Karpas-422 (cell line): ENCODE measurements around the gene TNS1. TPM values are rescaled to one million over a fixed set of nuclear protein-coding genes. Genes with fewer than 3 reads are reported as not detected.

Source experiments
- DNase-seq: peaks from one replicate; pipeline ENCODE4 v3.0.0-alpha.2; 2015
- H2AFZ ChIP-seq: fragments of 200-600 bp; sonication (generic); 2 replicates; pipeline ENCODE4 v1.6.1; 2014; ENCODE audit warnings: antibody characterized with exemption, low read length, mixed read lengths
- H3K27ac ChIP-seq: fragments of 200-600 bp; sonication (generic); 2 replicates; pipeline ENCODE4 v1.5.1; 2014; ENCODE audit warnings: mild to moderate bottlenecking, low read length, moderate library complexity
- H3K27me3 ChIP-seq: fragments of 200-600 bp; sonication (generic); 2 replicates; pipeline ENCODE4 v1.6.1; 2014; ENCODE audit warnings: low read length, mixed read lengths
- H3K36me3 ChIP-seq: fragments of 200-600 bp; sonication (generic); 2 replicates; pipeline ENCODE4 v1.6.1; 2014; ENCODE audit warnings: low read length, mixed read lengths; ENCODE audit not compliant: insufficient read depth
- H3K4me1 ChIP-seq: fragments of 200-600 bp; sonication (generic); 2 replicates; pipeline ENCODE4 v1.6.1; 2014; ENCODE audit warnings: mild to moderate bottlenecking, low read length, mixed read lengths
- H3K4me2 ChIP-seq: fragments of 200-600 bp; sonication (generic); 2 replicates; pipeline ENCODE4 v1.6.1; 2014; ENCODE audit warnings: low read length, low read depth, mild to moderate bottlenecking; ENCODE audit not compliant: poor library complexity, severe bottlenecking
- H3K4me3 ChIP-seq: fragments of 200-600 bp; sonication (generic); 2 replicates; pipeline ENCODE4 v1.5.1; 2014; ENCODE audit warnings: mild to moderate bottlenecking, antibody characterized with exemption, low read length, mixed read lengths
- H3K79me2 ChIP-seq: fragments of 200-600 bp; sonication (generic); 2 replicates; pipeline ENCODE4 v1.6.1; 2014; ENCODE audit warnings: mild to moderate bottlenecking, low read length, mixed read lengths
- H3K9ac ChIP-seq: fragments of 200-600 bp; sonication (generic); 2 replicates; pipeline ENCODE4 v1.6.0; 2014; ENCODE audit warnings: low read length
- H3K9me2 ChIP-seq: fragments of 200-600 bp; sonication (generic), shearing (Covaris generic); replicated peaks from 2 replicates; pipeline ENCODE4 v1.6.0; 2014; ENCODE audit warnings: mild to moderate bottlenecking, low read length, moderate library complexity; ENCODE audit not compliant: insufficient read depth
- H3K9me3 ChIP-seq: fragments of 300-700, 200-600 bp; sonication (generic); 2 replicates; pipeline ENCODE4 v1.6.1; 2014; ENCODE audit warnings: low read length, mixed read lengths
- H4K20me1 ChIP-seq: fragments of 200-600 bp; sonication (generic); 2 replicates; pipeline ENCODE4 v1.6.1; 2014; ENCODE audit warnings: mild to moderate bottlenecking, antibody characterized with exemption, low read length, low read depth; ENCODE audit not compliant: insufficient read depth
- total RNA-seq: library from RNA; depleted of rRNA; stranded (reverse); fragments of >200 nt; shearing (Covaris generic); gene quantifications from 2 replicates; pipeline ENCODE4 v1.2.3, GENCODE V29; 2014; ENCODE audit warnings: low replicate concordance

TNS1 gene
- total RNA-seq, 1 experiment from 2014 or later, result 1.7 TPM

GRCh38 chr2:217868911-217869334, 133.9 kb downstream of the TNS1 start:
- H3K79me2 ChIP-seq, result no peaks in the 10 kb centered on the region
- no peak overlapping the region for H3K27ac ChIP-seq
- H3K36me3 ChIP-seq, result no peaks in the 10 kb centered on the region
- no peak for DNase-seq
- no peaks in the 10 kb centered on the region for H3K27me3 ChIP-seq
- H3K4me3 ChIP-seq, result no peak overlapping the region
- H4K20me1 ChIP-seq, result no peaks in the 10 kb centered on the region
- H3K9ac ChIP-seq, result no peak overlapping the region
- H3K9me2 ChIP-seq, result no peaks in the 10 kb centered on the region
- no peaks in the 10 kb centered on the region for H3K9me3 ChIP-seq
- no peaks in the 10 kb centered on the region for H3K4me1 ChIP-seq
- H2AFZ ChIP-seq, result no peak overlapping the region
- no peak overlapping the region for H3K4me2 ChIP-seq

- Histone ChIP-seq H3K9ac (no peak overlapping the region), H4K20me1 (no peaks in the 10 kb centered on the region), H2AFZ (no peak overlapping the region), H3K4me3 (no peak overlapping the region), H3K4me1 (no peaks in the 10 kb centered on the region), H3K36me3 (no peaks in the 10 kb centered on the region), H3K27me3 (no peaks in the 10 kb centered on the region), H3K4me2 (no peak overlapping the region), H3K9me2 (no peaks in the 10 kb centered on the region), H3K9me3 (no peaks in the 10 kb centered on the region), H3K27ac (no peak overlapping the region), H3K79me2 (no peaks in the 10 kb centered on the region)
- no peak for DNase-seq
Observed at GRCh38 chr2:217868265-217868892, 134.4 kb downstream of the TNS1 start.

GRCh38 chr2:217866457-217866856, 136.3 kb downstream of the TNS1 start:
- no peaks in the 10 kb centered on the region for H3K4me1 ChIP-seq
- H3K27me3 ChIP-seq, result no peaks in the 10 kb centered on the region
- no peaks in the 10 kb centered on the region for H3K9me2 ChIP-seq
- no peaks in the 10 kb centered on the region for H3K9me3 ChIP-seq
- DNase-seq, result no peak
- H3K4me3 ChIP-seq, result no peak overlapping the region
- H2AFZ ChIP-seq, result no peak overlapping the region
- H3K4me2 ChIP-seq, result no peak overlapping the region
- H3K9ac ChIP-seq, result no peak overlapping the region
- no peaks in the 10 kb centered on the region for H4K20me1 ChIP-seq
- no peaks in the 10 kb centered on the region for H3K79me2 ChIP-seq
- no peaks in the 10 kb centered on the region for H3K36me3 ChIP-seq
- H3K27ac ChIP-seq, result no peak overlapping the region

GRCh38 chr2:217864963-217865772, 137.6 kb downstream of the TNS1 start:
- Histone ChIP-seq H3K9me3 (no peaks in the 10 kb centered on the region), H3K27me3 (no peaks in the 10 kb centered on the region), H4K20me1 (no peaks in the 10 kb centered on the region), H3K4me2 (no peak overlapping the region), H3K9me2 (no peaks in the 10 kb centered on the region), H3K4me3 (no peak overlapping the region), H3K27ac (no peak overlapping the region), H3K4me1 (no peaks in the 10 kb centered on the region), H3K79me2 (no peaks in the 10 kb centered on the region), H3K9ac (no peak overlapping the region), H2AFZ (no peak overlapping the region), H3K36me3 (no peaks in the 10 kb centered on the region)
- peak; percentile 44 for DNase-seq

- no peaks in the 10 kb centered on the region for H3K79me2 ChIP-seq
- no peak overlapping the region for H3K9ac ChIP-seq
- H3K4me2 ChIP-seq, result no peak overlapping the region
- H4K20me1 ChIP-seq, result no peaks in the 10 kb centered on the region
- no peak overlapping the region for H3K4me3 ChIP-seq
- H3K27ac ChIP-seq, result no peak overlapping the region
- H3K36me3 ChIP-seq, result no peaks in the 10 kb centered on the region
- H2AFZ ChIP-seq, result no peak overlapping the region
- no peak for DNase-seq
- H3K9me2 ChIP-seq, result no peaks in the 10 kb centered on the region
- no peaks in the 10 kb centered on the region for H3K9me3 ChIP-seq
- no peaks in the 10 kb centered on the region for H3K4me1 ChIP-seq
- no peaks in the 10 kb centered on the region for H3K27me3 ChIP-seq
Observed at GRCh38 chr2:217863883-217864282, 138.9 kb downstream of the TNS1 start.

- Histone ChIP-seq H4K20me1 (no peaks in the 10 kb centered on the region), H3K4me2 (no peak overlapping the region)
- DNase-seq, result no peak
Observed at GRCh38 chr2:217861334-217861877, 141.4 kb downstream of the TNS1 start.

GRCh38 chr2:217859926-217860325, 142.9 kb downstream of the TNS1 start:
- no peak overlapping the region for H3K9ac ChIP-seq
- H3K36me3 ChIP-seq, result no peaks in the 10 kb centered on the region
- no peaks in the 10 kb centered on the region for H3K27me3 ChIP-seq
- H3K4me1 ChIP-seq, result no peaks in the 10 kb centered on the region
- no peak overlapping the region for H3K4me2 ChIP-seq
- H3K4me3 ChIP-seq, result no peak overlapping the region
- DNase-seq, result no peak
- no peaks in the 10 kb centered on the region for H3K79me2 ChIP-seq
- H2AFZ ChIP-seq, result no peak overlapping the region
- no peaks in the 10 kb centered on the region for H3K9me2 ChIP-seq
- no peak overlapping the region for H3K27ac ChIP-seq
- no peaks in the 10 kb centered on the region for H4K20me1 ChIP-seq
- H3K9me3 ChIP-seq, result no peaks in the 10 kb centered on the region

More at GRCh38 chr2:217861334-217861877, 141.4 kb downstream of the TNS1 start:
- Histone ChIP-seq H3K79me2 (no peaks in the 10 kb centered on the region), H3K36me3 (no peaks in the 10 kb centered on the region), H3K27ac (no peak overlapping the region), H3K4me3 (no peak overlapping the region), H3K9ac (no peak overlapping the region), H3K4me1 (no peaks in the 10 kb centered on the region), H3K9me3 (no peaks in the 10 kb centered on the region), H3K9me2 (no peaks in the 10 kb centered on the region), H3K27me3 (no peaks in the 10 kb centered on the region), H2AFZ (no peak overlapping the region)
